NB4 (cell line): ENCODE measurements around the gene SHOX.
A peak's percentile ranks its signal among the peaks of the same experiment; 100 is the strongest.

ENCODE experiments used
- DNase-seq: peaks from one replicate; pipeline ENCODE4 v3.0.0; 2010; ENCODE audit warnings: low read depth
- H3K4me3 ChIP-seq: one replicate; pipeline ENCODE4 v1.5.1; 2011; ENCODE audit warnings: mild to moderate bottlenecking, low read depth, low read length, moderate library complexity
- CTCF ChIP-seq: IDR thresholded peaks from one replicate; pipeline ENCODE4 v1.5.1; 2012; ENCODE audit warnings: low read depth, low read length
- MYC ChIP-seq: IDR thresholded peaks from 2 replicates; pipeline ENCODE4 v1.6.1; 2011; ENCODE audit warnings: low read depth, low read length
- POLR2A ChIP-seq: IDR thresholded peaks from 2 replicates; pipeline ENCODE4 v1.6.1; 2011; ENCODE audit warnings: mild to moderate bottlenecking; ENCODE audit not compliant: insufficient read length; ENCODE audit errors: extremely low read depth
- TF ChIP-seq, protein P1 (sequence below): IDR thresholded peaks from 2 replicates; pipeline ENCODE4 v1.6.1; 2011; ENCODE audit warnings: low read depth, low read length

The SHOX gene

GRCh38 chrX:681989-682388, 51.4 kb downstream of the SHOX start:
- DNase-seq: no peak
- TF ChIP-seq POLR2A: no peak
- TF ChIP-seq, protein P1, sequence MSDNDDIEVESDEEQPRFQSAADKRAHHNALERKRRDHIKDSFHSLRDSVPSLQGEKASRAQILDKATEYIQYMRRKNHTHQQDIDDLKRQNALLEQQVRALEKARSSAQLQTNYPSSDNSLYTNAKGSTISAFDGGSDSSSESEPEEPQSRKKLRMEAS: no peak
- TF ChIP-seq CTCF: no peak
- no peak for TF ChIP-seq MYC
- no peak overlapping the region for H3K4me3 ChIP-seq

DNA sequence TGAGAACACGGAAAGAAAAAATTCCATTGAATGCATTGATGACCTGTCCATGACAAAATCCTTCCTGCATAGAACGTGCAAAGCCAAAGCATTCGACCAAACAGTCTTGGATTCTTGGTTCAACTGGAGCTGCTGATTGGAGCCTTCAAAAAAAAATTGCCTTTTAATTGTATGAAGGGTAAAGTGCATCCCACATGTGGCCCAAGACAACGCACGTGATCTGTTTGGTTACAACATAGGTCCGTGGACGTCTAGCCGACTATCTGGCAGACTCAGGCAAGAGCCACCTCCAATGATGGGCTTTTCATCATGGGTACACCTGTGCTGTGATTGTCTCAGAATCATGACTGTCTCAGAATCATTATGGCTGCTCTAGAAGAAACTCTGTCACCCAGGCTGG, 52.3 kb downstream of the SHOX start:
- no peak overlapping the region for H3K4me3 ChIP-seq
- DNase-seq: no peak
- TF ChIP-seq, protein P1: peak; percentile 56; the same call in 1 of the 2 replicates
- TF ChIP-seq POLR2A: no peak

DNA sequence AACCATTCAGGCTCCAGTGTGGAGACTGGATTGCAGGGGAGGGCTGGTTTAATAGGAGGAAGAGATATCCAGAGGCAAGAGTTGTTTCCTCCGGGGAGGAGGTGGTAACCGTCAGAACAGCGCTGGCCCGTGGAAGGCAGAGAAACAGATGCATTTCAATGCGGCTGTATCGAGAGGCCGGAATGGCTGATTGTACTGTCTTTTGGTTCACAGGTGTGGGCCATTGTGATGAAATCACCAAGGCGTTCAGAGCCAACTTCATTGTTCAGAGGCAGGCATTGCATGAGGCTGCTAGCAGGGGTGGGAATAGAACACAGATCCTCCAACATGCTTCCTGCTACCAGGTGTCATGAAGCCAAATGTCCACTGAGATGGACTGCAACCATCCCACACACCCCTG, 53.0 kb downstream of the SHOX start:
- no peak overlapping the region for H3K4me3 ChIP-seq
- TF ChIP-seq CTCF (no peak), POLR2A (no peak), MYC (no peak)
- TF ChIP-seq, protein P1: no peak
- DNase-seq: no peak

- no peak overlapping the region for H3K4me3 ChIP-seq
- no peak for TF ChIP-seq POLR2A
- no peak for TF ChIP-seq MYC
- TF ChIP-seq CTCF: no peak
- TF ChIP-seq, protein P1: no peak
- DNase-seq: no peak
Observed at GRCh38 chrX:685120-686032, 54.8 kb downstream of the SHOX start.

GRCh38 chrX:689983-690382, 59.4 kb downstream of the SHOX start:
- no peak for TF ChIP-seq POLR2A
- no peak for TF ChIP-seq CTCF
- TF ChIP-seq, protein P1: no peak
- TF ChIP-seq MYC: no peak
- DNase-seq: no peak
- H3K4me3 ChIP-seq: no peak overlapping the region

DNA sequence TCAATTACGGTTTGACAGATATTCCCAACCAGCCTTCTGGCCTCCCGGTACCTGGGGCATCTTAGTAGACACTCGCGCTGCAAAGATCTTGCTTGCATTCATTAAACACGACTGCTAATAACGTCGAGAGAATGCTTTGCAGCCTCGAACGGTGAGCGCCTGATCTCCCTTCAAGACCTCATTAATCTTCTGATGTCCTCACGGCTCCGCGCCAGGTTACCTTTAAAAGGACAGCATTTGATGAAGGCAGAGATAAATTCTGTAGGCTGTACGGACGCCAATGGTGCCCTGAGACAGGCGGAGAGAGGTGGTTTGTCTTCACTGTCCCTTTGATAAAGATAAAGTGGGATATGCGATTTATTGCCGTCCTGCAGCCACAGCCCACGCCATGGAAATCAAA, 64.2 kb downstream of the SHOX start:
- no peak overlapping the region for H3K4me3 ChIP-seq
- DNase-seq: no peak
- TF ChIP-seq, protein P1: no peak
- TF ChIP-seq CTCF: no peak
- no peak for TF ChIP-seq MYC
- TF ChIP-seq POLR2A: no peak
